Neuronal stem cell (in vitro differentiated cells): Measurements from ENCODE around the gene NKD2.
A peak's percentile ranks its signal among the peaks of the same experiment; 100 is the strongest.
"Not testable (repeated sequence)": the region's sequence is repeated elsewhere in the genome, so short reads cannot be mapped to it uniquely, and the experiment has no call there.

Source experiments
- DNase-seq: peaks from one replicate; pipeline ENCODE4 v3.0.0-alpha.2; 2013; ENCODE audit warnings: low spot score
- H2AFZ ChIP-seq: one replicate; pipeline ENCODE4 v1.6.1; 2013; ENCODE audit warnings: mild to moderate bottlenecking, low read length, inconsistent platforms
- H2AK5ac ChIP-seq: 2 replicates; pipeline ENCODE4 v1.6.1; 2013; ENCODE audit warnings: low read depth, mild to moderate bottlenecking, inconsistent platforms, low read length, moderate library complexity, mixed read lengths
- H2BK120ac ChIP-seq: 2 replicates; pipeline ENCODE4 v1.6.1; 2013; ENCODE audit warnings: low read depth, mild to moderate bottlenecking, inconsistent platforms, low read length, moderate library complexity, mixed read lengths
- H2BK12ac ChIP-seq: one replicate; pipeline ENCODE4 v1.6.1; 2013; ENCODE audit warnings: low read length, inconsistent platforms
- H2BK15ac ChIP-seq: 2 replicates; pipeline ENCODE4 v1.6.1; 2013; ENCODE audit warnings: mild to moderate bottlenecking, low read length, inconsistent platforms, mixed read lengths
- H2BK5ac ChIP-seq: one replicate; pipeline ENCODE4 v1.6.1; 2013; ENCODE audit warnings: inconsistent platforms, mild to moderate bottlenecking, low read length, moderate library complexity
- H3K14ac ChIP-seq: one replicate; pipeline ENCODE4 v1.6.1; 2013; ENCODE audit warnings: low read length, inconsistent platforms
- H3K18ac ChIP-seq: 2 replicates; pipeline ENCODE4 v1.6.1; 2013; ENCODE audit warnings: low read length, inconsistent platforms
- H3K23ac ChIP-seq: 2 replicates; pipeline ENCODE4 v1.6.1; 2013; ENCODE audit warnings: low read depth, mild to moderate bottlenecking, mixed read lengths, low read length, inconsistent platforms; ENCODE audit not compliant: poor library complexity
- H3K27ac ChIP-seq: replicated peaks from 3 replicates; pipeline ENCODE4 v1.5.1; 2013; ENCODE audit warnings: low read length, inconsistent platforms
- H3K27me3 ChIP-seq, 3 experiments: 2 replicates each; pipeline ENCODE4 v1.6.1; 2013; ENCODE audit warnings: low read length in 3 of 3, mild to moderate bottlenecking in 2 of 3, inconsistent platforms in 1 of 3, low read depth in 1 of 3, mixed read lengths in 1 of 3, moderate library complexity in 1 of 3; ENCODE audit not compliant: control insufficient read depth in 3 of 3, insufficient read depth in 3 of 3
- H3K36me3 ChIP-seq, 2 donors: replicated peaks in 1 of 2; 2 replicates each; pipeline ENCODE4 v1.6.1; 2013; ENCODE audit warnings: low read length in 2 of 2; ENCODE audit not compliant: control insufficient read depth in 2 of 2, insufficient read depth in 2 of 2
- H3K4ac ChIP-seq: 2 replicates; pipeline ENCODE4 v1.6.1; 2013; ENCODE audit warnings: inconsistent platforms, mild to moderate bottlenecking, low read length, moderate library complexity
- H3K4me1 ChIP-seq, 2 donors: 1 replicate in 1 of 2; 2 replicates in 1 of 2; pipeline ENCODE4 v1.6.1; 2013; ENCODE audit warnings: low read length in 2 of 2, low read depth in 1 of 2; ENCODE audit not compliant: control insufficient read depth in 2 of 2, insufficient read depth in 1 of 2
- H3K4me2 ChIP-seq: one replicate; pipeline ENCODE4 v1.6.1; 2013; ENCODE audit warnings: mild to moderate bottlenecking, low read length, inconsistent platforms; ENCODE audit not compliant: insufficient read depth, poor library complexity, severe bottlenecking
- H3K4me3 ChIP-seq, 2 donors: 2 replicates each; pipeline ENCODE4 v1.5.1; 2013; ENCODE audit warnings: low read length in 2 of 2, mild to moderate bottlenecking in 2 of 2, inconsistent platforms in 1 of 2, moderate library complexity in 1 of 2
- H3K79me1 ChIP-seq: one replicate; pipeline ENCODE4 v1.6.1; 2013; ENCODE audit warnings: low read depth, mild to moderate bottlenecking, inconsistent platforms, low read length, moderate library complexity
- H3K9ac ChIP-seq: one replicate; pipeline ENCODE4 v1.6.1; 2013; ENCODE audit warnings: mild to moderate bottlenecking, low read depth, low read length, inconsistent platforms; ENCODE audit not compliant: poor library complexity
- H3K9me3 ChIP-seq, 2 donors: replicated peaks in 1 of 2; 2 replicates each; pipeline versions ENCODE3 to v1.6.1; 2013; ENCODE audit warnings: low read length in 2 of 2, mild to moderate bottlenecking in 2 of 2, inconsistent platforms in 1 of 2, low read depth in 1 of 2, mixed read lengths in 1 of 2, moderate library complexity in 1 of 2; ENCODE audit not compliant: control insufficient read depth in 2 of 2, insufficient read depth in 1 of 2
- H4K8ac ChIP-seq: one replicate; pipeline ENCODE4 v1.6.1; 2013; ENCODE audit warnings: low read depth, mild to moderate bottlenecking, inconsistent platforms, low read length, moderate library complexity
- H4K91ac ChIP-seq: one replicate; pipeline ENCODE4 v1.6.1; 2013; ENCODE audit warnings: low read length, low read depth, mild to moderate bottlenecking, inconsistent platforms; ENCODE audit not compliant: poor library complexity
- WGBS, 2 donors: extraction: QIAGEN DNeasy Blood & Tissue Kit; methylation state at CpG; one replicate each; pipeline ENCODE4 v1.1.7; 2013; ENCODE audit warnings: missing lambda C conversion rate in 2 of 2, mixed read lengths in 1 of 2; ENCODE audit not compliant: insufficient read length in 2 of 2, insufficient replicate concordance in 1 of 2; ENCODE audit errors: extremely low coverage in 2 of 2; 5-methylcytosine and 5-hydroxymethylcytosine counted together

NKD2 gene

GRCh38 chr5:1000329-1000728 lies 8.3 kb upstream of the NKD2 start:
- Histone ChIP-seq H2AFZ (no peak overlapping the region), H3K27ac (no peak overlapping the region), H2BK15ac (peak overlapping the region; percentile 45), H3K23ac (peak overlapping the region; percentile 18), H2BK5ac (no peak overlapping the region), H2BK12ac (no peak overlapping the region), H3K4ac (peak overlapping the region; percentile 57), H3K36me3 (no peaks in the 10 kb centered on the region), H3K18ac (no peak overlapping the region), H3K4me1 (peaks cover 7 to 12% of the 10 kb centered on the region in 2 donors), H3K79me1 (no peaks in the 10 kb centered on the region), H3K9me3 (no peaks in the 10 kb centered on the region), H4K91ac (no peak overlapping the region), H3K27me3 (peaks cover 0 to 35% (median 18%) of the 10 kb centered on the region in 3 experiments), H2BK120ac (peak overlapping the region; percentile 39), H4K8ac (no peak overlapping the region), H3K9ac (no peak overlapping the region), H3K4me3 (no peak overlapping the region), H2AK5ac (peak overlapping the region; percentile 65), H3K14ac (no peak overlapping the region), H3K4me2 (no peak overlapping the region)
- no CpG with 5 or more reads among the region's 9 CpGs for WGBS, 2 donors
- DNase-seq, result no peak

DNA sequence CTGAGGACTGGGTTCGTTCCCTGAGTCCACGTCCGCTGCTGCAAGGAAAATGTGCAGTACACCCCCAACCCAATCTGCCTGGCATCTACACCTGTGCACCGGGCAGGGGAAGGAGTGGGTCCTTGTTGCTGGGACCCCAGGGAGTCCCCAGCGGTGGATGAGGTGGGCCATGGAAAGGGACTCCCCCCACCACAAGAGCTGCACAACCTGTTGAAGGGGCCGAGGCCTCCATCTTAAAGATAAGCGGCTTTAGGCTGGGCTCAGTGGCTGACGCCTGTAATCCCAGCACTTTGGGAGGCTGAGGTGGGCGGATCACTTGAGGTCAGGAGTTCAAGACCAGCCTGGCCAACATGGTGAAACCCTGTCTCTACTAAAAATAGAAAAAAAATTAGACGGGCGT lies 7.8 kb upstream of the NKD2 start:
- H3K36me3 ChIP-seq, H3K9me3 ChIP-seq, H2AK5ac ChIP-seq, H4K91ac ChIP-seq, H3K9ac ChIP-seq, H3K4ac ChIP-seq, H3K14ac ChIP-seq, DNase-seq, H3K23ac ChIP-seq, H3K79me1 ChIP-seq, H3K4me2 ChIP-seq, H2BK5ac ChIP-seq, H2BK15ac ChIP-seq, H3K4me3 ChIP-seq, H2AFZ ChIP-seq, H2BK120ac ChIP-seq, H2BK12ac ChIP-seq, H4K8ac ChIP-seq, H3K27ac ChIP-seq: not testable (repeated sequence)
- peak overlapping the region; percentile 77 for H3K18ac ChIP-seq
- WGBS, 2 donors, result no CpG with 5 or more reads among the region's 11 CpGs
- H3K27me3 ChIP-seq, result peaks cover 2 to 40% (median 23%) of the 10 kb centered on the region in 3 experiments
- H3K4me1 ChIP-seq, result peaks cover 7 to 12% of the 10 kb centered on the region in 2 donors

DNA sequence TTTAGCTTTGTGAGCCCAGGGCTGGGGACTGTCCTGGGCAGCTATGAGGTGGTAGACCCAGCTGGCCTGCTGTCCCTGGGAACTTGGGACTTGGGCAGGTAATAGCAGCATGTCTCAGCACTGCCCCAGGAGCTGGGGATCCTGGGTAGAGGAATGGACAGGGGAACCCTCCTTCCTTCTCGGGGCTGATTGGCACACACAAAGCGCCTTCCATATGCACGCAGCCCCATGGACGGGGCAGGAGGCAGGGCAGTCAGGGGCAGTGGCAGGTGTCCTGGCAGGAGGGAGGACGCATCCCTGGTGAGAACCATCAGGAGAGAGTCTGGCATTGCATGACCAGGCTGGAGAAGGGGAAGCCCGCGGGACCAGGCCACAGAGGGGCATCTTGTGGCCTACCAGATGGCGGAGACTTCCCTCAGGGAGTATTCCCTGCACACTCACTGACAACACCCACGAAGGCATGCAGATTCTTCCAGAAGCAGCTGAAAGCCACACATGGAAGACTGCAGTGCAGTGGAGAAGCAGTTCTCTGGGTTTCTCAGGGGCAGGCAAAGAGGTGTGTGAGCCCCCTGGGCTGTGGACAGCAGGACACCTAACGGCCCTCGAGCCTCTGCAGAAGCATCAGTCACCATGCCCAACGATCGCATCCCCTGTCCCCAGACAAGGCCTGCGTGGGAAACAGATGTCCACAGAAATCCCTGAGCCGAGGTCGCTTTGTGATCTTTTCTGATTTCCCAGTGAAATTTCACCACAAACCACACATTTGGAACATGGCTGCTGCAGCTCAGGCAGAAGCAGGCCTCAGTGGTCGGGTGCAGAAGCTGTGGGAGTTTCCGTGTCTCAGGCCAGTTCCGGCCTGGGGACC lies 7.0 kb upstream of the NKD2 start:
- H3K9ac ChIP-seq, result no peak overlapping the region
- peaks cover 2 to 48% (median 28%) of the 10 kb centered on the region in 3 experiments for H3K27me3 ChIP-seq
- no peak overlapping the region for H2BK15ac ChIP-seq
- no peak overlapping the region for H2BK5ac ChIP-seq
- H3K23ac ChIP-seq, result no peak overlapping the region
- no CpG with 5 or more reads among the region's 19 CpGs for WGBS, 2 donors
- peak overlapping the region; percentile 56 for H2AK5ac ChIP-seq
- H3K4ac ChIP-seq, result no peak overlapping the region
- no peak overlapping the region for H2BK120ac ChIP-seq
- peaks cover 6 to 10% of the 10 kb centered on the region in 2 donors for H3K4me1 ChIP-seq
- no peak overlapping the region for H2AFZ ChIP-seq
- H3K14ac ChIP-seq, result no peak overlapping the region
- H3K9me3 ChIP-seq, result no peaks in the 10 kb centered on the region
- no peak overlapping the region for H4K8ac ChIP-seq
- no peaks in the 10 kb centered on the region for H3K79me1 ChIP-seq
- H3K4me2 ChIP-seq, result no peak overlapping the region
- no peak for DNase-seq
- H3K36me3 ChIP-seq, result no peaks in the 10 kb centered on the region
- no peak overlapping the region for H3K4me3 ChIP-seq
- no peak overlapping the region for H3K27ac ChIP-seq
- H4K91ac ChIP-seq, result no peak overlapping the region
- H3K18ac ChIP-seq, result peak overlapping the region; percentile 78
- H2BK12ac ChIP-seq, result no peak overlapping the region

GRCh38 chr5:1002271-1002546 lies 6.4 kb upstream of the NKD2 start:
- Histone ChIP-seq H3K18ac (peak overlapping the region; percentile 78), H3K4me3 (no peak overlapping the region), H2BK15ac (no peak overlapping the region), H3K14ac (no peak overlapping the region), H3K27me3 (peaks cover 2 to 54% (median 33%) of the 10 kb centered on the region in 3 experiments), H3K23ac (no peak overlapping the region), H2BK12ac (no peak overlapping the region), H3K36me3 (no peaks in the 10 kb centered on the region), H3K4ac (no peak overlapping the region), H2BK120ac (no peak overlapping the region), H3K9me3 (no peaks in the 10 kb centered on the region), H3K27ac (no peak overlapping the region), H3K79me1 (no peaks in the 10 kb centered on the region), H3K4me1 (peaks cover under 1 to 8% of the 10 kb centered on the region in 2 donors), H3K4me2 (no peak overlapping the region), H3K9ac (no peak overlapping the region), H2AFZ (no peak overlapping the region), H2BK5ac (no peak overlapping the region), H4K8ac (no peak overlapping the region), H2AK5ac (peak overlapping the region; percentile 56), H4K91ac (no peak overlapping the region)
- DNase-seq, result no peak
- no CpG with 5 or more reads among the region's 4 CpGs for WGBS, 2 donors
